Liver (tissue), 9 donors: Measurements from ENCODE around the gene MYO10. TPM values are rescaled to one million over a fixed set of nuclear protein-coding genes. Genes with fewer than 3 reads are reported as not detected.

Source experiments
- DNase-seq: peaks from one replicate; pipeline ENCODE4 v3.0.0-alpha.2; 2017; ENCODE audit warnings: low spot score
- H3K27ac ChIP-seq, 2 donors: one replicate each; pipeline ENCODE4 v1.7.0; 2013; ENCODE audit warnings: inconsistent platforms in 2 of 2, low read length in 2 of 2, control low read depth in 1 of 2, low read depth in 1 of 2, mild to moderate bottlenecking in 1 of 2
- H3K27me3 ChIP-seq, 4 donors: one replicate each; pipeline versions ENCODE4 v1.6.1 to v1.7.0; 2013; ENCODE audit warnings: low read length in 3 of 4, inconsistent platforms in 1 of 4, mild to moderate bottlenecking in 1 of 4, moderate library complexity in 1 of 4; ENCODE audit not compliant: control insufficient read depth in 4 of 4, insufficient read depth in 4 of 4
- H3K36me3 ChIP-seq, 4 donors: one replicate each; pipeline versions ENCODE4 v1.6.1 to v1.7.0; 2013; ENCODE audit warnings: low read length in 3 of 4, mild to moderate bottlenecking in 3 of 4, low read depth in 1 of 4, moderate library complexity in 1 of 4; ENCODE audit not compliant: control insufficient read depth in 4 of 4, insufficient read depth in 3 of 4
- H3K4me1 ChIP-seq, 4 donors: one replicate each; pipeline versions ENCODE4 v1.6.1 to v1.7.0; 2013; ENCODE audit warnings: low read length in 3 of 4, mild to moderate bottlenecking in 3 of 4, moderate library complexity in 1 of 4; ENCODE audit not compliant: control insufficient read depth in 4 of 4, insufficient read depth in 4 of 4
- H3K4me3 ChIP-seq, 3 donors: one replicate each; pipeline versions ENCODE4 v1.6.1 to v1.7.0; 2013; ENCODE audit warnings: low read length in 3 of 3, control low read depth in 1 of 3, low read depth in 1 of 3, mild to moderate bottlenecking in 1 of 3
- H3K9ac ChIP-seq, 2 donors: one replicate each; pipeline ENCODE4 v1.7.0; 2013; ENCODE audit warnings: low read length in 2 of 2, mild to moderate bottlenecking in 2 of 2, moderate library complexity in 2 of 2, control low read depth in 1 of 2, low read depth in 1 of 2
- H3K9me3 ChIP-seq, 4 donors: one replicate each; pipeline versions ENCODE4 v1.6.1 to v1.7.0; 2013; ENCODE audit warnings: low read length in 3 of 4; ENCODE audit not compliant: control insufficient read depth in 4 of 4
- FOXA2 ChIP-seq: IDR thresholded peaks from 2 replicates; pipeline ENCODE4 v1.6.1; 2016; ENCODE audit warnings: antibody characterized with exemption
- GABPA ChIP-seq, 2 donors: IDR thresholded peaks in 1 of 2; conservative IDR thresholded peaks in 1 of 2; 2 replicates each; pipeline ENCODE4 v1.6.1; 2016; ENCODE audit warnings: antibody characterized with exemption in 2 of 2, mild to moderate bottlenecking in 1 of 2, moderate library complexity in 1 of 2
- HNF4A ChIP-seq, 2 donors: conservative IDR thresholded peaks; 2 replicates each; pipeline ENCODE4 v1.6.1; 2016; ENCODE audit warnings: antibody characterized with exemption in 2 of 2, mild to moderate bottlenecking in 2 of 2
- HNF4G ChIP-seq: IDR thresholded peaks from 2 replicates; pipeline ENCODE4 v1.6.1; 2016; ENCODE audit warnings: antibody characterized with exemption
- JUND ChIP-seq, 2 donors: IDR thresholded peaks; 2 replicates each; pipeline ENCODE4 v1.6.1; 2016; ENCODE audit warnings: antibody characterized with exemption in 2 of 2
- RXRA ChIP-seq, 2 donors: IDR thresholded peaks; 2 replicates each; pipeline ENCODE4 v1.6.1; 2017 to 2018; ENCODE audit warnings: antibody characterized with exemption in 2 of 2, mild to moderate bottlenecking in 1 of 2
- SP1 ChIP-seq: IDR thresholded peaks from 2 replicates; pipeline ENCODE4 v1.6.1; 2018; ENCODE audit warnings: antibody characterized with exemption, mild to moderate bottlenecking
- TAF1 ChIP-seq: conservative IDR thresholded peaks from 2 replicates; pipeline ENCODE4 v1.6.1; 2016; ENCODE audit warnings: antibody characterized with exemption, mild to moderate bottlenecking
- YY1 ChIP-seq: IDR thresholded peaks from 2 replicates; pipeline ENCODE4 v1.6.1; 2016; ENCODE audit warnings: antibody characterized with exemption, mild to moderate bottlenecking
- WGBS: extraction: QIAGEN DNeasy Blood & Tissue Kit; methylation state at CpG from one replicate; pipeline ENCODE4 v1.1.7; 2013; 5-methylcytosine and 5-hydroxymethylcytosine counted together
- polyA plus RNA-seq, 2 donors: library from polyadenylated mRNA; stranded (reverse) in 1 of 2; unstranded in 1 of 2; fragments of 200-250 nt in 1 of 2; fragments of >200 nt in 1 of 2; fragmentation: Nextera tagmentation in 1 of 2; extraction: Ambion mirVana in 1 of 2; gene quantifications; one replicate each; pipeline versions ENCODE4 v1.2.1 to v1.2.3, GENCODE V29; 2013 to 2015
- total RNA-seq, 2 donors: library from RNA; depleted of rRNA; stranded (reverse); fragments of >200 nt; gene quantifications; one replicate each; pipeline ENCODE4 v1.2.3, GENCODE V29; 2014
- TF ChIP-seq, protein P1 (sequence below): IDR thresholded peaks from 2 replicates; pipeline ENCODE4 v1.6.1; 2016; ENCODE audit warnings: antibody characterized with exemption
- TF ChIP-seq, protein P2 (sequence below): IDR thresholded peaks from 2 replicates; pipeline ENCODE4 v1.6.1; 2016; ENCODE audit warnings: antibody characterized with exemption, mild to moderate bottlenecking
- TF ChIP-seq, protein P3 (sequence below): fragments of 150-350 bp; IDR thresholded peaks from 2 replicates; pipeline ENCODE4 v1.5.1; 2017; ENCODE audit warnings: improper control_type of control experiment, low read depth, low read length; ENCODE audit not compliant: missing input control
- TF ChIP-seq, protein P4 (sequence below): IDR thresholded peaks from 2 replicates; pipeline ENCODE4 v1.6.1; 2016; ENCODE audit warnings: antibody characterized with exemption
- TF ChIP-seq, protein P5 (sequence below): IDR thresholded peaks from 2 replicates; pipeline ENCODE4 v1.6.1; 2016; ENCODE audit warnings: antibody characterized with exemption
- donor health status: healthy.
- donor health status: healthy.
- donor health status: healthy.
- donor health status: healthy.
- donor health status: healthy.

MYO10 gene
- total and polyA plus RNA-seq, 4 donors = 4.3 to 15.3 (median 7.1) TPM

DNA sequence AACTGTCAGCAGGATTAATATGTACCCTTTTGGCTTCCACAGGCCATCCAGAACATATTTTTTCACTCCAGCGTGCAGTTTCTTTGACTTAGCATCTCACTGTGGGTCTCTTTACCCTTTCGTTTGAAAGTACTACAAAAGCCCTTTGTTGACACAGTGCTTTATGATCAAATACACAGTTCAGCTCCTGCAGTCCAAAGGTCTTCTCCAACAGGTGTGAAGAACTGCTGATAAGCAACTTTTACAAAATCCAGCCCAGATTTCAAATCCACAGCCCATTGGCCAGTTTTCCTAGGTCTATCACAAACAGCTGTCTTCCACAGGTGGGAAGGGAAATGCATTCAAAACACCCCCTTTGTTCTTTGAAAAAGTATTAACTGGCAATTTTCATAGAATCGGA is 54.8 kb downstream of the MYO10 start:
- no peaks in the 10 kb centered on the region for H3K36me3 ChIP-seq
- peak; percentile 13 for TF ChIP-seq YY1
- TF ChIP-seq, protein P1, sequence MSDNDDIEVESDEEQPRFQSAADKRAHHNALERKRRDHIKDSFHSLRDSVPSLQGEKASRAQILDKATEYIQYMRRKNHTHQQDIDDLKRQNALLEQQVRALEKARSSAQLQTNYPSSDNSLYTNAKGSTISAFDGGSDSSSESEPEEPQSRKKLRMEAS = no peak
- TF ChIP-seq HNF4A (conservative IDR thresholded peaks at IDR 0.05) = peak; percentile 88 to 96
- TF ChIP-seq HNF4G = peak; percentile 84
- TF ChIP-seq SP1 = peak; percentile 42
- TF ChIP-seq, protein P2, sequence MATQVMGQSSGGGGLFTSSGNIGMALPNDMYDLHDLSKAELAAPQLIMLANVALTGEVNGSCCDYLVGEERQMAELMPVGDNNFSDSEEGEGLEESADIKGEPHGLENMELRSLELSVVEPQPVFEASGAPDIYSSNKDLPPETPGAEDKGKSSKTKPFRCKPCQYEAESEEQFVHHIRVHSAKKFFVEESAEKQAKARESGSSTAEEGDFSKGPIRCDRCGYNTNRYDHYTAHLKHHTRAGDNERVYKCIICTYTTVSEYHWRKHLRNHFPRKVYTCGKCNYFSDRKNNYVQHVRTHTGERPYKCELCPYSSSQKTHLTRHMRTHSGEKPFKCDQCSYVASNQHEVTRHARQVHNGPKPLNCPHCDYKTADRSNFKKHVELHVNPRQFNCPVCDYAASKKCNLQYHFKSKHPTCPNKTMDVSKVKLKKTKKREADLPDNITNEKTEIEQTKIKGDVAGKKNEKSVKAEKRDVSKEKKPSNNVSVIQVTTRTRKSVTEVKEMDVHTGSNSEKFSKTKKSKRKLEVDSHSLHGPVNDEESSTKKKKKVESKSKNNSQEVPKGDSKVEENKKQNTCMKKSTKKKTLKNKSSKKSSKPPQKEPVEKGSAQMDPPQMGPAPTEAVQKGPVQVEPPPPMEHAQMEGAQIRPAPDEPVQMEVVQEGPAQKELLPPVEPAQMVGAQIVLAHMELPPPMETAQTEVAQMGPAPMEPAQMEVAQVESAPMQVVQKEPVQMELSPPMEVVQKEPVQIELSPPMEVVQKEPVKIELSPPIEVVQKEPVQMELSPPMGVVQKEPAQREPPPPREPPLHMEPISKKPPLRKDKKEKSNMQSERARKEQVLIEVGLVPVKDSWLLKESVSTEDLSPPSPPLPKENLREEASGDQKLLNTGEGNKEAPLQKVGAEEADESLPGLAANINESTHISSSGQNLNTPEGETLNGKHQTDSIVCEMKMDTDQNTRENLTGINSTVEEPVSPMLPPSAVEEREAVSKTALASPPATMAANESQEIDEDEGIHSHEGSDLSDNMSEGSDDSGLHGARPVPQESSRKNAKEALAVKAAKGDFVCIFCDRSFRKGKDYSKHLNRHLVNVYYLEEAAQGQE = peak; percentile 19
- TF ChIP-seq TAF1 = no peak
- peak in 1 of 2 donors; percentile 28 for TF ChIP-seq RXRA (IDR thresholded peaks at IDR 0.05)
- peak in 1 of 2 donors; percentile 24 for TF ChIP-seq JUND (IDR thresholded peaks at IDR 0.05)
- TF ChIP-seq, protein P3, sequence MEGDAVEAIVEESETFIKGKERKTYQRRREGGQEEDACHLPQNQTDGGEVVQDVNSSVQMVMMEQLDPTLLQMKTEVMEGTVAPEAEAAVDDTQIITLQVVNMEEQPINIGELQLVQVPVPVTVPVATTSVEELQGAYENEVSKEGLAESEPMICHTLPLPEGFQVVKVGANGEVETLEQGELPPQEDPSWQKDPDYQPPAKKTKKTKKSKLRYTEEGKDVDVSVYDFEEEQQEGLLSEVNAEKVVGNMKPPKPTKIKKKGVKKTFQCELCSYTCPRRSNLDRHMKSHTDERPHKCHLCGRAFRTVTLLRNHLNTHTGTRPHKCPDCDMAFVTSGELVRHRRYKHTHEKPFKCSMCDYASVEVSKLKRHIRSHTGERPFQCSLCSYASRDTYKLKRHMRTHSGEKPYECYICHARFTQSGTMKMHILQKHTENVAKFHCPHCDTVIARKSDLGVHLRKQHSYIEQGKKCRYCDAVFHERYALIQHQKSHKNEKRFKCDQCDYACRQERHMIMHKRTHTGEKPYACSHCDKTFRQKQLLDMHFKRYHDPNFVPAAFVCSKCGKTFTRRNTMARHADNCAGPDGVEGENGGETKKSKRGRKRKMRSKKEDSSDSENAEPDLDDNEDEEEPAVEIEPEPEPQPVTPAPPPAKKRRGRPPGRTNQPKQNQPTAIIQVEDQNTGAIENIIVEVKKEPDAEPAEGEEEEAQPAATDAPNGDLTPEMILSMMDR = no peak
- no peak for TF ChIP-seq GABPA (IDR thresholded peaks at IDR 0.05 in 1 of 2, conservative IDR thresholded peaks at IDR 0.05 in 1 of 2)
- peak; percentile 68 for TF ChIP-seq FOXA2
- TF ChIP-seq, protein P4, sequence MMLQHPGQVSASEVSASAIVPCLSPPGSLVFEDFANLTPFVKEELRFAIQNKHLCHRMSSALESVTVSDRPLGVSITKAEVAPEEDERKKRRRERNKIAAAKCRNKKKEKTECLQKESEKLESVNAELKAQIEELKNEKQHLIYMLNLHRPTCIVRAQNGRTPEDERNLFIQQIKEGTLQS = no peak
- no peak overlapping the region for H3K27ac ChIP-seq
- H3K4me1 ChIP-seq = peaks cover 0 to 6% (median 3%) of the 10 kb centered on the region in 4 donors
- no peaks in the 10 kb centered on the region for H3K9me3 ChIP-seq
- no peak overlapping the region for H3K9ac ChIP-seq
- H3K27me3 ChIP-seq = peaks cover 0 to 3% (median 0%) of the 10 kb centered on the region in 4 donors
- DNase-seq = no peak
- WGBS = 26% methylated on average over 3 of the region's 3 CpGs
- H3K4me3 ChIP-seq = no peak overlapping the region

DNA sequence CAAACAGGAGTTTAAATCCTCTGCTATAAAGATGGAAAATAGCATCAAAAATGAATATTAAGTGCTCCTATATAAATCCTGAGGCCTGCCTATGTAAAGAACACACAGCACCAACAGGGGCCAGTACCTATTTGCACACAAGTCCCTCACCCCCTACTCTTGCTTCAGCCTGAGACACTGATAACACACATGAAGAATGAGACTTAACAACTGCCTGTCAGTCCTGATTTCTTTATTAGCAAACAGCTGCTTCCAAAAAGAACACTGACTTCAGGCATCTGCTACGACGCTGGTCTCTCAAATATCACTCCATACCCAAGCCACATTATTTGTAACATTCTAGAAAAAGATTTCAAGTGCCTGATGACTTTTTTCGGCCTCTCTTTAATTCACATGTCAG is 55.5 kb downstream of the MYO10 start:
- Histone ChIP-seq H3K9ac (no peak overlapping the region), H3K36me3 (no peaks in the 10 kb centered on the region), H3K9me3 (no peaks in the 10 kb centered on the region), H3K4me3 (no peak overlapping the region), H3K27me3 (no peaks in the 10 kb centered on the region), H3K4me1 (peaks cover 0 to 6% (median 3%) of the 10 kb centered on the region in 4 donors), H3K27ac (no peak overlapping the region)
- DNase-seq = no peak
- TF ChIP-seq, protein P5, sequence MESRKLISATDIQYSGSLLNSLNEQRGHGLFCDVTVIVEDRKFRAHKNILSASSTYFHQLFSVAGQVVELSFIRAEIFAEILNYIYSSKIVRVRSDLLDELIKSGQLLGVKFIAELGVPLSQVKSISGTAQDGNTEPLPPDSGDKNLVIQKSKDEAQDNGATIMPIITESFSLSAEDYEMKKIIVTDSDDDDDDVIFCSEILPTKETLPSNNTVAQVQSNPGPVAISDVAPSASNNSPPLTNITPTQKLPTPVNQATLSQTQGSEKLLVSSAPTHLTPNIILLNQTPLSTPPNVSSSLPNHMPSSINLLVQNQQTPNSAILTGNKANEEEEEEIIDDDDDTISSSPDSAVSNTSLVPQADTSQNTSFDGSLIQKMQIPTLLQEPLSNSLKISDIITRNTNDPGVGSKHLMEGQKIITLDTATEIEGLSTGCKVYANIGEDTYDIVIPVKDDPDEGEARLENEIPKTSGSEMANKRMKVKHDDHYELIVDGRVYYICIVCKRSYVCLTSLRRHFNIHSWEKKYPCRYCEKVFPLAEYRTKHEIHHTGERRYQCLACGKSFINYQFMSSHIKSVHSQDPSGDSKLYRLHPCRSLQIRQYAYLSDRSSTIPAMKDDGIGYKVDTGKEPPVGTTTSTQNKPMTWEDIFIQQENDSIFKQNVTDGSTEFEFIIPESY = no peak
- WGBS = 70% methylated on average over 3 of the region's 3 CpGs
